Measurements from ENCODE around the gene ASB6.

DNA sequence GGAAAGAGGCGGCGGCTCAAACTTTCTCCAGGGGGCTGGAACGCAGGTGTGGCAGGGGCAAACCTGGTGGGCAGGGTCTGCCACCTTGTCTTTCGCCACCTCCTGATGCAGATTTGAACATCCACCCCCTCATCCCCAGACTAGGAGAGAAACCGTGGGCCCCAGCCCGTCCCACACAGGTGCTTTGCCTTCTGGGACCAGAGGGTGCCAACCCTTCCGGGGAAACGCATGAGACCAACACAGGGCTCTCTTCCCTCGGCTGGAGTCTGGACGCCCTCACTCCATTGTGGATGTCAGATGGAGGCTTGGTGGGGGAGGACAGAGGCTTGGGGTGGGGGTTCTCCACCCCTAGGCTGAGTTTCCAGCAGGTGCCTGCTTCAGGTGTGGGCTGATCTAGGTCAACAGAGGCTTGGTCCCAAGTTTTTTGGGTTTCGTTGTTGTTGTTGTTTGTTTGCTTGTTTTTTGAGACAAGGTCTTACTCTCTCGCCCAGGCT is 30.6 kb downstream of the ASB6 start:
- TF ChIP-seq, protein P1, sequence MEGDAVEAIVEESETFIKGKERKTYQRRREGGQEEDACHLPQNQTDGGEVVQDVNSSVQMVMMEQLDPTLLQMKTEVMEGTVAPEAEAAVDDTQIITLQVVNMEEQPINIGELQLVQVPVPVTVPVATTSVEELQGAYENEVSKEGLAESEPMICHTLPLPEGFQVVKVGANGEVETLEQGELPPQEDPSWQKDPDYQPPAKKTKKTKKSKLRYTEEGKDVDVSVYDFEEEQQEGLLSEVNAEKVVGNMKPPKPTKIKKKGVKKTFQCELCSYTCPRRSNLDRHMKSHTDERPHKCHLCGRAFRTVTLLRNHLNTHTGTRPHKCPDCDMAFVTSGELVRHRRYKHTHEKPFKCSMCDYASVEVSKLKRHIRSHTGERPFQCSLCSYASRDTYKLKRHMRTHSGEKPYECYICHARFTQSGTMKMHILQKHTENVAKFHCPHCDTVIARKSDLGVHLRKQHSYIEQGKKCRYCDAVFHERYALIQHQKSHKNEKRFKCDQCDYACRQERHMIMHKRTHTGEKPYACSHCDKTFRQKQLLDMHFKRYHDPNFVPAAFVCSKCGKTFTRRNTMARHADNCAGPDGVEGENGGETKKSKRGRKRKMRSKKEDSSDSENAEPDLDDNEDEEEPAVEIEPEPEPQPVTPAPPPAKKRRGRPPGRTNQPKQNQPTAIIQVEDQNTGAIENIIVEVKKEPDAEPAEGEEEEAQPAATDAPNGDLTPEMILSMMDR (IDR thresholded peaks at IDR 0.05): peak in 1 of 6 experiments; percentile 29
- TF ChIP-seq POLR2A (IDR thresholded peaks at IDR 0.05): no peak

Measured in thyroid gland (tissue), 4 donors.